Right forelimb (tissue), 1 donor: ENCODE results near the gene EMID1.

Experiments
- DNase-seq: peaks from one replicate; pipeline ENCODE4 v3.0.0-alpha.2; 2018

The EMID1 gene

DNA sequence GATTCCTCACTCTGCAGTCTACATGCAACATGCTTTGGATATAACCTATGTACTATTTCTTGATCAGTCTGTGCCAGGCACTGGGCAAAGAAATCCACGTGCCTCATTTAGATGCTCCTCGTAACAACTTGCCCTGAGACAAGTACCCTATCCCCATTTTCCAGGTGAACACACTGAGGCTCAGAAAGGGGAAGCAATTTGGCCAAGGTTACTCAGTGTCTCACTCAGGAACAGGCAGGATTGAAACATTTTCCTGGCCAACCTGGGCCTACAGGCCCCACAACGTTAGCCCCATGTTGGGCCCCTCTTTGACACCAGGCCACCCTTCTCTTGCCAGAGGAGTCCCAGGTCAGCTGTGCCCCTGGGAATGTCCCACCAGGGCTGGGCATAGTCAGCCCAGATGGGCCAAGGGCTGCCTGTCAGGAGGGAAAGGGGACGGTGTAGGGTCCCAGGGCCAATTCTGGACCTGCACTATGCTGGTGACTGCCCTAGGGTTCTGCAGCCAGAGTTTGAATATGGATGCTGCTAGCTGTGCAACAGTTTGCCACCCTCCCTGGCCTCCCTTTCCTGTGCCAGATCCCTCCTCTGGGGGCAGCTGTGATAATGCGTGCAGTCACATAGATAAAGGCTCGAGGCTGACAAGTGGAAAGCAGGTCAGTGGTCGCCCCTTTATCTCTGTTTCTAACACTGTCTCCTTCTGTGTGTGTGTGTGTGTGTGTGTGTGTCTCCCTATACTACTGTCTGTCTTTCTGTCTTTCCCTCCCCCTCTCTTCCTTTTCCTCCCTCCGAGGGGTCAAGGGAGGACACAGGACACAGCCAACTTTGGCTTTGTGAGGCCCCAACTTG lies 10.4 kb upstream of the EMID1 start:
- no peak for DNase-seq

GRCh38 chr22:29195964-29196666 lies 9.6 kb upstream of the EMID1 start:
- DNase-seq = no peak

GRCh38 chr22:29197096-29197495 lies 8.6 kb upstream of the EMID1 start:
- no peak for DNase-seq

DNA sequence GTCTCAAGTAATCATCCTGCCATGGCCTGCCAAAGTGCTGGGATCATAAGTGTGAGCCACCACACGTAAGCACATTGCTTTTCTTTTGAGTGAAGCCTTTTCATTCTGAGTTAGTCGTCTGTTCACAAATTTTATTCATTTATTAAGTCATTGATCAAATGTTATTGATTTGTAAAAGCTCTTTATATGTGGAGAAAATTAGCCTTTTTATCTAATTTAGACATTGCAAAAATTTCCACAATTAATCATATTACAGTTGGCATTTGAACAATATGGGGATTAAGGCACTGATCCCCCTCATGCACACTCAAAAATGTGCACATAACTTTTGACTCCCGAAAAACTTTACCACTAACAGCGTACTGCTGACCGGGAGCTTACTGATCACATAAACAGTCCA lies 7.5 kb upstream of the EMID1 start:
- no peak for DNase-seq

GRCh38 chr22:29199702-29200400 lies 5.8 kb upstream of the EMID1 start:
- DNase-seq = no peak

GRCh38 chr22:29200901-29201300 lies 4.8 kb upstream of the EMID1 start:
- DNase-seq = no peak

DNA sequence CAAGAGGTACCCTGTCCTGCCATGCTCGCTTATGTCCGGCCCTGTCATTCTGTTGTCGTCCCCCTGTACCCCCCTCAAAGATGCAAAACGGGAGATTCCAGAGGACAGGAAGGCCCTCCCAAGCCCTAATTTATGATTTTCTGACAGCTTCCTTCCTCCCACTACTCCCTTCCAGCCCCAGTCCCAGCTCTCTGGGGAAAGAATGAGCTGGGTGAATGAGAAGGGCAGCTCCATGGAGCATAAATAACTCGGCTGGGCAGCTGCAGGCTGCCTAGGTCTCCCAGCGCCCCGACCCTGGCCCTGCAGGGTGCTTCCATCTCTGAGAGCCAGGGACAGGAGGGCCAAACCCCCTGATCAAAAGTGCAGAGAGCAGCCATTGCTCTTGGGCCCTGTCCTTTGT lies 3.9 kb upstream of the EMID1 start:
- DNase-seq = no peak

GRCh38 chr22:29202212-29203192 lies 3.2 kb upstream of the EMID1 start:
- peak; percentile 70 for DNase-seq

DNA sequence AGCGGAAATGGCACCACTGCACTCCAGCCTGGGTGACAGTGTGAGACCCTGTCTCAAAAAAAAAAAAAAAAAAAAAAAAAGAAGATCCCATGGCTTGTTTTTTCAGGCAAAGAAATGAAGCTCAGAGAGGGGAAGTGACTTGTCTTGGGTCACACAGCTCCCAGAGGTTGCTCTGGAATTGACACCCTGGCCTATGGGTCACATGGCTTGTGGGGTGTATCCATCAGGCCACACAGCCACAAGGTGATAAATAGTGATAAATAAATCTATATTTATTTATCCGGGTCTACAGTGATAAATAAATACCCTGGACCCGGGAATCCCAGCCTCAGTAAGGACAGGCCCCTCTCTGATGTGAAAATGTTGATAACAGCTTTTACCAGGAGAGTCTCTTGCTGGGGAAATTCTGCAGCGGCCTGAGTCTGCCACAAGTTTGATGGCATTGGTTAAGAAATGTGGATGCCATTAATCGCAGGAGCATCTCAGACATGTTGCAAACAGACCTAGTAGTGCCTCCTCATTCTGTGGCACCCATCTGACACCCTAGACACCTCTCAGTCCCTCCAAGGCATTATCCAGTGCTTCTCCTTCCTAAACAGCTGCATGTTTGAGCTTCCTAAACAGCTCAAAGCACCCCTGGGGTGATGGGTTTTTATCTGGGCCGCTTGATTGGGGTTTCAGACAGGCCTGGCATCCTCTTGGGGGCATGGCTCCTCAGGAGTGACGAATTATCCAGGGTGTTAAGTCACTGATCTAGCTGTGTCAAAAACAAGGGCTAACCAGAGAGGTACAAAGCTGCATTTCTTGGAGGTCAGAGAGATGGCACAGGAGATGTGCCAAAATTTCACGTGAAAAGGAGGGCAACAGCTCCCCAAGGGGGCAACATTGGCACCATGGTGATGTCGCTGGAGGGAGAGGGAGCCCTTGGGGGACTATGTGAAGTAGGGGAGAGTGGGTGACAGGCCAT lies 1.9 kb upstream of the EMID1 start:
- no peak for DNase-seq

DNA sequence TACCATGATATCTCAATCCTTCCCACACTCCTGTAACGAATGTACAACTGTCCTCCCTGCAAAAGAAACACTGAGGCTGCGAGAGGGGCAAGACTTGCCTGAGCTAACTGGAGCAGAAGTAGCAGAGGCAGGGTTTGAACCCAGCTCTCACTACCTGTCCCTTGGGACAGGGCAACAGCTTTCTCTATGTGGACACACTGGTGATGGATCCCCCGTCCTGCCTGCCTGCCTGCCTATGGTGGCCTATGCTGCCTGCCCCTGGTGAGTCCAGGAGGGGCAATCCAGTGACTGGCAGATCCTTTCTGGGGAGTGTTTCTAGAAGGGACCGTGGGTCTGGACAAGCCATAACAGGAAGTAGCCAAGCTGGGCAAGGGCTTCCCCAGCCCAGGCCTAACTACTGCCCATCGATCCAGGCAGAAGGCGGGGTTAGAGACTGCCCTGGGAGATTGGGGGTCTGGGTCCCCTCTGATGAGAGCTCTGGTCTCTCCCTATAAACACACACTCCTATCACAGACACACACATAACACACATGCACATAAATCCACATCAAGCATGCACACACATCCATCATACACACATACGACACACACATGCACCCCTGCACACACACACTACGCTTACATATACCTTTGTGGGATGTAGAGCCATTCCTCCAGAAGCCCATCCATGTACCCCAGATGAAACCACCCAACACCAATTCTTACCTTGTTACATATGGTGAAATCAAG lies 1.1 kb upstream of the EMID1 start:
- DNase-seq = no peak

GRCh38 chr22:29205252-29205593 lies 473 bp upstream of the EMID1 start:
- DNase-seq = no peak

DNA sequence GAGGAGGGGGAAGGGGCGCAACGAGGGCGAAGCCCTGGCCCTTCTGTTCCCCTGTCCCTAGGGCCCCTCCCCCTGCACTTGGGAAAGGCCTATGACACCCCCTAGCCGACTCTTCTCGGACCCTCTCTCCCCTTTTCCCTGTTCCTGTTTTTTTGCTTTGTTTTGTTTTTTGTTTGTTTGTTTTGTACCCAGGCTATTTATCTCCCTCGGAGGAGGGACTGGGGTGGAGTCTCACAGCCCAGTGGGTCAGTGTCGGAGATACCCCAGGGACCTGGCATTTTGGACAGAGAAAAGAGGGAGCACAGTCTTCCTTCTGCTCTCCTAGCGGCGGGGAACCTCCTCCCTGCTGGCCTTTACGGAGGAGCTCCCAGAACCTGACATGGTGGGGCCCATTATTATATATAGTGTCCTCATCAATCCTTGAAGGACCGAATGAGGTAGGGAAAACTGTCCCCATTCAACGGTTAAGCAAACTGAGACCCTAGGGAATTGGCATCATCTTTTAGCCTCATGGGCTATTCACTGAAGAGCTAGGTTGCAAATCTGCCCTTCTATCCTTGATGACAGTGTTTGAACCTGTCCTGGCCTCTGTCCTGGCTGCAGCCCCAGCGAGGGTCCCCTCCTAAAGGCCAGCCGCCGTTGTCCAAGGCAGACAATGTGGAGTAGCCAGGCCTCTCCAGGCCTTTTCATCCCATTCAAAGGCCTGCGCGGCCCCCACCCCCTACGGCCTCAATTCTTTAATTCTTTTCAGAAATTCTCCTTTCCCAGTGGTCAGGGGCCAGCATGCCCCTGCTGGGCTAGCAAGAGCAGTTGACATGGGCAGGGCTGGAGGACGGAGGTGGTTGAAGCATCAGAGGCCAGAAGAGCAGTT lies 911 bp downstream of the EMID1 start:
- no peak for DNase-seq

- no peak for DNase-seq
Observed at GRCh38 chr22:29207243-29207550, 1.5 kb downstream of the EMID1 start.

- no peak for DNase-seq
Observed at GRCh38 chr22:29207562-29208501, 2.1 kb downstream of the EMID1 start.

GRCh38 chr22:29208502-29208862 lies 2.8 kb downstream of the EMID1 start:
- DNase-seq = no peak

DNA sequence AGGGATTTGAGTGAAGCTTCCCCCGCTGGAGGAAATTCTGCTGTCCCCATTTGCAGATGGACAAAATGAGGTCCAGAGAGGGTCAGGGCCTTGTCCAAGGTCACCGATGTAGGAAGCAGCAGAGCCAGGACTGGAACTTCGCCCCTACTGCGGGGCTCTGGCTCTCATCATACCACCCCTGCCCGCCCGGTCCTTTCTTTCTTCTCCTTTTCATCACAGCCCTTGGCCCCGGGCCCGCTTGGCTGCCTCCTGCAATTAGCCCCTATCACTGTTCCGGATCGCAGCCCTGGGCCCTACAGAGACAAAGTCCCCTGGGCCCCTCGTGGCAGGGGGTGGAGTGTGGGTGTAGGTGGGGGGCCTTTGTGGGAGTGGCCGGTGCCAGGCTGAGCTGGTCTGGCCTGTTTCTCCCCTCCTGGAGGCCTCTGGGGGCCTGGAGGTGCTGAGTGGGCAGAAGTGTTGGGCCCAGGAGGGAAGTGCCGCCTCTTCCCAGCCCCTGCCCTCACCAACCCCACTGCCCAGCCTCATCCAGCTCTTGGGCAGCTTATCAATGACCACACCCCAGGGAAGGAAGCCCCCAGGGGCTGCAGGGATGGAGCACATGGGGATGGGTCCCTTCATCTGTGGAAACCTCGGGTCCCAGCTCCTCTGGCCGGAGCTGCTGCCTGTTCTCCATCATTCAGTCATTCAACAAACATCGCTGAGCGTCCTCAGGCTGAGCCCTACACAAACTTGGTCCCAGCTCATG lies 3.4 kb downstream of the EMID1 start:
- DNase-seq = no peak

GRCh38 chr22:29209624-29209929 lies 3.9 kb downstream of the EMID1 start:
- DNase-seq = no peak

- no peak for DNase-seq
Observed at GRCh38 chr22:29211066-29211465, 5.4 kb downstream of the EMID1 start.
